ENCODE measurements around the gene TEKT1.
"Not testable (repeated sequence)": the region's sequence is repeated elsewhere in the genome, so short reads cannot be mapped to it uniquely, and the experiment has no call there.

DNA sequence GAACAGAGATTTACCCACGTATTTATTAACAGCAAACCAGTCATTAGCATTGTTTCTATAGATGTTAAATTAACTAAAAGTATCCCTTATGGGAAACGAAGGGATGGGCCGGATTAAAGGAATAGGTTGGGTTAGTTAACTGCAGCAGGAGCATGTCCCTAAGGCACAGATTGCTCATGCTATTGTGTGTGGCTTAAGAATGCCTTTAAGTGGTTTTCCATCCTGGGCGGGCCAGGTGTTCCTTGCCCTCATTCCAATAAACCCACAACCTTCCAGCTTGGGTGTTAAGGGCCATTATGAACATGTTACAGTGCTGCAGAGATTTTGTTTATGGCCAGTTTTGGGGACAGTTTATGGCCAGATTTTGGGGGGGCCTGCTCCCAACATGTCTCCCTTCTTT is 43.7 kb upstream of the TEKT1 start:
- not testable (repeated sequence) for TF ChIP-seq FOXM1 (IDR thresholded peaks at IDR 0.05; ENCODE audit: borderline replicate concordance); FOXK2 (IDR thresholded peaks at IDR 0.05); ARNT (IDR thresholded peaks at IDR 0.05); SP1 (IDR thresholded peaks at IDR 0.05); FOXA1 (IDR thresholded peaks at IDR 0.05); TARDBP (IDR thresholded peaks at IDR 0.05); SUZ12 (IDR thresholded peaks at IDR 0.05); ELF4 (IDR thresholded peaks at IDR 0.05); HDGF (IDR thresholded peaks at IDR 0.05; ENCODE audit: borderline replicate concordance)

All from HEK293T (cell line).